Ascending aorta (tissue), 2 donors: ENCODE measurements around the gene FAM217B. TPM values are rescaled to one million over a fixed set of nuclear protein-coding genes. Genes with fewer than 3 reads are reported as not detected.

Experiments
- DNase-seq, 2 donors: peaks; one replicate each; pipeline ENCODE4 v3.0.0-alpha.2; 2019; ENCODE audit warnings: low spot score in 2 of 2
- H3K27ac ChIP-seq, 2 donors: fragments of 200-600 bp; sonication (generic); one replicate each; pipeline ENCODE4 v1.5.1; 2016 to 2017; ENCODE audit warnings: mild to moderate bottlenecking in 1 of 2
- H3K27me3 ChIP-seq: fragments of 200-600 bp; sonication (generic); one replicate; pipeline ENCODE4 v1.5.1; 2017
- H3K36me3 ChIP-seq, 2 donors: fragments of 200-600 bp; sonication (generic); one replicate each; pipeline ENCODE4 v1.5.1; 2016
- H3K4me1 ChIP-seq, 2 donors: fragments of 200-600 bp; sonication (generic); one replicate each; pipeline ENCODE4 v1.5.1; 2016 to 2017; ENCODE audit warnings: mild to moderate bottlenecking in 1 of 2
- H3K4me3 ChIP-seq, 2 donors: fragments of 200-600 bp; sonication (generic); one replicate each; pipeline ENCODE4 v1.5.1; 2016 to 2017; ENCODE audit warnings: mild to moderate bottlenecking in 1 of 2
- H3K9me3 ChIP-seq, 2 donors: fragments of 200-600 bp; sonication (generic); one replicate each; pipeline ENCODE4 v1.5.1; 2016
- CTCF ChIP-seq, 3 experiments: fragments of 200-600 bp in 2 of 3; fragments of 450-650 bp in 1 of 3; sonication (generic) in 2 of 3; IDR thresholded peaks; one replicate each; pipeline ENCODE4 v1.5.1; 2016 to 2019; ENCODE audit warnings: antibody characterized with exemption in 3 of 3, mild to moderate bottlenecking in 1 of 3, moderate library complexity in 1 of 3
- intact Hi-C: fragments of 100-400 bp; cut with DNase I; formaldehyde crosslinking; loops from one replicate; pipeline ENCODE4 v1.15.1; 2023
- total RNA-seq: library from RNA; depleted of rRNA; stranded (reverse); fragments of >200 nt; gene quantifications from one replicate; pipeline ENCODE4 v1.1.0, GENCODE V29; 2016

Gene FAM217B
- total RNA-seq, 1 donor from 2014 or later: 2.6 TPM

- Histone ChIP-seq H3K27ac (no peak overlapping the region), H3K4me1 (no peaks in the 10 kb centered on the region), H3K4me3 (no peak overlapping the region), H3K36me3 (no peaks in the 10 kb centered on the region), H3K9me3 (no peaks in the 10 kb centered on the region), H3K27me3 (no peaks in the 10 kb centered on the region)
- intact Hi-C loops: no loop called here
- TF ChIP-seq CTCF (IDR thresholded peaks at IDR 0.05): no peak
- DNase-seq: no peak
These were observed 31.3 kb upstream of the FAM217B start for GRCh38 chr20:59908855-59909254.

- Histone ChIP-seq H3K27ac (no peak overlapping the region), H3K4me1 (no peaks in the 10 kb centered on the region), H3K9me3 (no peaks in the 10 kb centered on the region), H3K27me3 (no peaks in the 10 kb centered on the region), H3K4me3 (no peak overlapping the region), H3K36me3 (no peaks in the 10 kb centered on the region)
- intact Hi-C loops: no loop called here
- no peak for DNase-seq
- no peak for TF ChIP-seq CTCF (IDR thresholded peaks at IDR 0.05)
These were observed 29.1 kb upstream of the FAM217B start for GRCh38 chr20:59911041-59911440.

GRCh38 chr20:59912609-59913008, 27.6 kb upstream of the FAM217B start:
- Histone ChIP-seq H3K4me1 (no peaks in the 10 kb centered on the region), H3K4me3 (no peak overlapping the region), H3K27ac (no peak overlapping the region), H3K9me3 (no peaks in the 10 kb centered on the region), H3K27me3 (no peaks in the 10 kb centered on the region), H3K36me3 (no peaks in the 10 kb centered on the region)
- no peak for TF ChIP-seq CTCF (IDR thresholded peaks at IDR 0.05)
- no peak for DNase-seq
- intact Hi-C loops: no loop called here

GRCh38 chr20:59920944-59921343, 19.2 kb upstream of the FAM217B start:
- DNase-seq: no peak
- no peaks in the 10 kb centered on the region for H3K9me3 ChIP-seq
- H3K4me3 ChIP-seq: no peak overlapping the region
- H3K4me1 ChIP-seq: no peaks in the 10 kb centered on the region
- intact Hi-C loops: no loop called here
- TF ChIP-seq CTCF (IDR thresholded peaks at IDR 0.05): no peak
- no peaks in the 10 kb centered on the region for H3K36me3 ChIP-seq
- no peaks in the 10 kb centered on the region for H3K27me3 ChIP-seq
- H3K27ac ChIP-seq: no peak overlapping the region

GRCh38 chr20:59923514-59923913, 16.7 kb upstream of the FAM217B start:
- Histone ChIP-seq H3K4me1 (no peaks in the 10 kb centered on the region), H3K27me3 (no peaks in the 10 kb centered on the region), H3K9me3 (no peaks in the 10 kb centered on the region), H3K27ac (no peak overlapping the region), H3K36me3 (no peaks in the 10 kb centered on the region), H3K4me3 (no peak overlapping the region)
- intact Hi-C loops: no loop called here
- no peak for DNase-seq
- TF ChIP-seq CTCF (IDR thresholded peaks at IDR 0.05): no peak

- H3K9me3 ChIP-seq: no peaks in the 10 kb centered on the region
- H3K27ac ChIP-seq: no peak overlapping the region
- no peak for DNase-seq
- no peaks in the 10 kb centered on the region for H3K4me1 ChIP-seq
- intact Hi-C loops: no loop called here
- no peaks in the 10 kb centered on the region for H3K27me3 ChIP-seq
- H3K4me3 ChIP-seq: no peak overlapping the region
- TF ChIP-seq CTCF (IDR thresholded peaks at IDR 0.05): no peak
- no peaks in the 10 kb centered on the region for H3K36me3 ChIP-seq
These were observed 14.8 kb upstream of the FAM217B start for GRCh38 chr20:59925359-59925758.
